GM23248 (cell line): ENCODE results near the gene ATP13A3.

Experiments used
- EZH2 ChIP-seq: fragments of 200-600 bp; sonication (generic); IDR thresholded peaks from 2 replicates; pipeline ENCODE4 v1.6.1; 2018; ENCODE audit warnings: antibody characterized with exemption, mild to moderate bottlenecking; ENCODE audit not compliant: insufficient read depth, poor library complexity, severe bottlenecking
- EZH2phosphoT487 ChIP-seq: fragments of 200-600 bp; sonication (generic); IDR thresholded peaks from 2 replicates; pipeline ENCODE4 v1.6.1; 2018; ENCODE audit warnings: antibody characterized with exemption, moderate library complexity, mild to moderate bottlenecking, low read depth; ENCODE audit not compliant: insufficient read depth

DNA sequence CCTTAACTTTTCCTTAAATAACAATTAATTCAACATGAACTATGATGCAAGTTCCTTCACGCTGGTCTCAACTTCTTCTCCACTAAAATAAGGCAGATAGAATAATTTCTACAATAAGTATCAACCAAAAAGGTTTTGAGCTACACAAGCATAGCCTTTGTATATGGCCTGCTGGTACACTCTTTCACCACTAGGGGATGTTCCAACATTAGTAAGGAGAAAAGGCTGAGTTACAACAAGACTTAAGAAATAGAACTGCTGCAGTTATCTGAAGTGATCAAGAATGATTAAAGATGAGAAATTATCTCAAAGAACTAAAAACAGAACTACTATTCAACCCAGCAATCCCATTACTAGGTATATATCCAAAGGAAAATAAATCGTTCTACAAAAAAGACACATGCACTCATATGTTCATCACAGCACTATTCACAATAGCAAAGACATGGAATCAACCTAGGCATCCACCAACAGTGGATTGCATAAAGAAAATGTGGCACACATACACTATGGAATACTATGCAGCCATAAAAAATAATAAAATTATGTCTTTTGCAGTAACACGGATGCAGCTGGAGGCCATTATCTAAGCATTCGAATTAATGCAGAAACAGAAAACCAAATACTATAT lies 14.4 kb downstream of the ATP13A3 start:
- TF ChIP-seq EZH2: no peak
- no peak for TF ChIP-seq EZH2phosphoT487
